Occipital lobe (tissue), 1 donor: ENCODE measurements around the gene BBIP1. TPM values are rescaled to one million over a fixed set of nuclear protein-coding genes. Genes with fewer than 3 reads are reported as not detected.

Experiments used
- total RNA-seq: library from RNA; depleted of rRNA; stranded (reverse); fragments of >200 nt; gene quantifications from one replicate; pipeline ENCODE4 v1.2.3, GENCODE V29; 2014

Gene BBIP1
- total RNA-seq, 1 donor from 2014 or later: 78.1 TPM

Other genes with a start within 250 kb of the BBIP1 start
- 61.1 TPM for gene PDCD4, start 47.3 kb downstream of the BBIP1 start, total RNA-seq
- 187 TPM for gene SHOC2, start 424 bp upstream of the BBIP1 start, total RNA-seq
- 15.9 TPM for gene ADRA2A, start 157.8 kb upstream of the BBIP1 start, total RNA-seq